ENCODE results near the gene CD14. TPM values are rescaled to one million over a fixed set of nuclear protein-coding genes. Genes with fewer than 3 reads are reported as not detected.

Gene CD14
- total and polyA plus RNA-seq, 2 donors (not counting 3 experiments of a cell fraction or from before 2014, with no cell fraction given): 0.33 to 3.7 TPM

GRCh38 chr5:140598836-140599235, 34.1 kb downstream of the CD14 start:
- TF ChIP-seq EZH2 (IDR thresholded peaks at IDR 0.05; ENCODE audit: borderline replicate concordance, low read depth, low read length, severe bottlenecking): no peak
- no peak for TF ChIP-seq JUN (IDR thresholded peaks at IDR 0.05; ENCODE audit: borderline replicate concordance, insufficient read depth, insufficient read length, low read depth)
- TF ChIP-seq POLR2A (IDR thresholded peaks at IDR 0.05; ENCODE audit: low read depth, low read length): no peak
- TF ChIP-seq FOS (IDR thresholded peaks at IDR 0.05; ENCODE audit: borderline replicate concordance, insufficient read depth, low read length): no peak
- no peak for TF ChIP-seq MAX (IDR thresholded peaks at IDR 0.05; ENCODE audit: insufficient read depth, insufficient read length)
- TF ChIP-seq GATA2 (IDR thresholded peaks at IDR 0.05; ENCODE audit: insufficient read depth, insufficient read length, low read depth, low read length): no peak
- TF ChIP-seq POLR2AphosphoS5 (IDR thresholded peaks at IDR 0.05; ENCODE audit: insufficient read depth, low read depth, low read length): no peak
- TF ChIP-seq MYC (IDR thresholded peaks at IDR 0.05; ENCODE audit: low read depth, low read length): no peak
- H3K4me1 ChIP-seq (ENCODE audit: control insufficient read depth, extremely low read depth, insufficient read depth, low read length): no peaks in the 10 kb centered on the region
- FAIRE-seq: no peak
- no peaks in the 10 kb centered on the region for H3K27me3 ChIP-seq (ENCODE audit: control insufficient read depth in 2 of 2, insufficient read depth in 2 of 2, low read length in 2 of 2)
- DNase-seq (ENCODE audit: low read depth, low spot score): no peak
- H3K4me2 ChIP-seq (ENCODE audit: insufficient read depth, low read length): no peak overlapping the region
- intact Hi-C loops (cut with micrococcal nuclease): no loop called here
- CTCF ChIA-PET: interaction anchor here (0.6 kb wide), 1 partner anchor 21 kb away, joined by 3 read pairs; no protein-coding TSS in a partner anchor
- H2AFZ ChIP-seq (ENCODE audit: low read depth, low read length): no peak overlapping the region
- H4K20me1 ChIP-seq (replicated peaks; ENCODE audit: control insufficient read depth, extremely low read depth, insufficient read depth, low read length): no peaks in the 10 kb centered on the region
- POLR2A ChIA-PET: no interaction called here
- no peaks in the 10 kb centered on the region for H3K79me2 ChIP-seq (ENCODE audit: control insufficient read depth, insufficient read depth, low read length)
- no peak overlapping the region for H3K4me3 ChIP-seq (replicated peaks in 1 of 3; ENCODE audit: insufficient read depth in 1 of 3, low read depth in 1 of 3, low read length in 3 of 3)
- H3K9ac ChIP-seq (replicated peaks; ENCODE audit: extremely low read depth, insufficient read depth, low read length): no peak overlapping the region
- no peaks in the 10 kb centered on the region for H3K36me3 ChIP-seq (ENCODE audit: control insufficient read depth in 2 of 2, extremely low read depth in 1 of 2, insufficient read depth in 2 of 2, low read length in 2 of 2)
- BruUV-seq (replicated peaks): no TSS peak
- H3K9me3 ChIP-seq (replicated peaks; ENCODE audit: control insufficient read depth, insufficient read depth, low read length): no peaks in the 10 kb centered on the region
- H3K27ac ChIP-seq (ENCODE audit: insufficient read depth, low read depth, low read length): no peak overlapping the region
- dilution Hi-C loops (cut with MboI; ENCODE audit: extremely low pct_ligation_motif_present, low sequenced_read_pairs): no loop called here
- H3K9me1 ChIP-seq (replicated peaks; ENCODE audit: control insufficient read depth, extremely low read depth, insufficient read depth, low read length): no peaks in the 10 kb centered on the region

GRCh38 chr5:140596321-140596741, 36.6 kb downstream of the CD14 start:
- Histone ChIP-seq H3K9me1 (replicated peaks; ENCODE audit: control insufficient read depth, extremely low read depth, insufficient read depth, low read length) (no peaks in the 10 kb centered on the region), H3K79me2 (ENCODE audit: control insufficient read depth, insufficient read depth, low read length) (no peaks in the 10 kb centered on the region), H3K9ac (replicated peaks; ENCODE audit: extremely low read depth, insufficient read depth, low read length) (no peak overlapping the region), H3K36me3 (ENCODE audit: control insufficient read depth in 2 of 2, extremely low read depth in 1 of 2, insufficient read depth in 2 of 2, low read length in 2 of 2) (no peaks in the 10 kb centered on the region), H3K9me3 (replicated peaks; ENCODE audit: control insufficient read depth, insufficient read depth, low read length) (no peaks in the 10 kb centered on the region), H3K4me1 (ENCODE audit: control insufficient read depth, extremely low read depth, insufficient read depth, low read length) (peaks cover 7% of the 10 kb centered on the region), H3K4me2 (ENCODE audit: insufficient read depth, low read length) (no peak overlapping the region), H3K27me3 (ENCODE audit: control insufficient read depth in 2 of 2, insufficient read depth in 2 of 2, low read length in 2 of 2) (no peaks in the 10 kb centered on the region), H4K20me1 (replicated peaks; ENCODE audit: control insufficient read depth, extremely low read depth, insufficient read depth, low read length) (no peaks in the 10 kb centered on the region), H2AFZ (ENCODE audit: low read depth, low read length) (no peak overlapping the region), H3K4me3 (replicated peaks in 1 of 3; ENCODE audit: insufficient read depth in 1 of 3, low read depth in 1 of 3, low read length in 3 of 3) (no peak overlapping the region), H3K27ac (ENCODE audit: insufficient read depth, low read depth, low read length) (no peak overlapping the region)
- TF ChIP-seq POLR2A (IDR thresholded peaks at IDR 0.05; ENCODE audit: low read depth, low read length) (no peak), MAX (IDR thresholded peaks at IDR 0.05; ENCODE audit: insufficient read depth, insufficient read length) (no peak), JUN (IDR thresholded peaks at IDR 0.05; ENCODE audit: borderline replicate concordance, insufficient read depth, insufficient read length, low read depth) (no peak)
- dilution Hi-C loops (cut with MboI; ENCODE audit: extremely low pct_ligation_motif_present, low sequenced_read_pairs) (no loop called here), intact Hi-C loops (cut with micrococcal nuclease) (no loop called here)
- BruUV-seq (replicated peaks): no TSS peak
- DNase-seq (ENCODE audit: low read depth, low spot score) (no peak), FAIRE-seq (no peak)
- POLR2A ChIA-PET: no interaction called here
- CTCF ChIA-PET: interaction anchor here (0.6 to 1.1 kb wide), 2 partner anchors 15 to 1293 kb away, joined by 3 read pairs; no protein-coding TSS in a partner anchor

All from endothelial cell of umbilical vein (primary cell).